ENCODE measurements around the gene UCN3.

- TF ChIP-seq, protein P1, sequence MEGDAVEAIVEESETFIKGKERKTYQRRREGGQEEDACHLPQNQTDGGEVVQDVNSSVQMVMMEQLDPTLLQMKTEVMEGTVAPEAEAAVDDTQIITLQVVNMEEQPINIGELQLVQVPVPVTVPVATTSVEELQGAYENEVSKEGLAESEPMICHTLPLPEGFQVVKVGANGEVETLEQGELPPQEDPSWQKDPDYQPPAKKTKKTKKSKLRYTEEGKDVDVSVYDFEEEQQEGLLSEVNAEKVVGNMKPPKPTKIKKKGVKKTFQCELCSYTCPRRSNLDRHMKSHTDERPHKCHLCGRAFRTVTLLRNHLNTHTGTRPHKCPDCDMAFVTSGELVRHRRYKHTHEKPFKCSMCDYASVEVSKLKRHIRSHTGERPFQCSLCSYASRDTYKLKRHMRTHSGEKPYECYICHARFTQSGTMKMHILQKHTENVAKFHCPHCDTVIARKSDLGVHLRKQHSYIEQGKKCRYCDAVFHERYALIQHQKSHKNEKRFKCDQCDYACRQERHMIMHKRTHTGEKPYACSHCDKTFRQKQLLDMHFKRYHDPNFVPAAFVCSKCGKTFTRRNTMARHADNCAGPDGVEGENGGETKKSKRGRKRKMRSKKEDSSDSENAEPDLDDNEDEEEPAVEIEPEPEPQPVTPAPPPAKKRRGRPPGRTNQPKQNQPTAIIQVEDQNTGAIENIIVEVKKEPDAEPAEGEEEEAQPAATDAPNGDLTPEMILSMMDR (IDR thresholded peaks at IDR 0.05; ENCODE audit: poor library complexity, severe bottlenecking), result no peak
- TF ChIP-seq RAD21 (conservative IDR thresholded peaks at IDR 0.05) (no peak), SMC3 (conservative IDR thresholded peaks at IDR 0.05; ENCODE audit: poor library complexity) (no peak), EZH2 (IDR thresholded peaks at IDR 0.05; ENCODE audit: borderline replicate concordance, insufficient read depth, low read length, poor library complexity, severe bottlenecking) (no peak), POLR2AphosphoS5 (IDR thresholded peaks at IDR 0.05) (no peak), EP300 (conservative IDR thresholded peaks at IDR 0.05; ENCODE audit: poor library complexity, severe bottlenecking) (no peak), TAF1 (IDR thresholded peaks at IDR 0.05; ENCODE audit: low read depth) (no peak), REST (IDR thresholded peaks at IDR 0.05; ENCODE audit: borderline replicate concordance) (no peak)
Measured at GRCh38 chr10:5318148-5318547, 46.6 kb upstream of the UCN3 start.
